Activated CD8-positive, alpha-beta T cell treated with anti-CD3 and anti-CD28 coated beads for 36 hours (primary cell): ENCODE measurements around the gene CEP120. TPM values are rescaled to one million over a fixed set of nuclear protein-coding genes. Genes with fewer than 3 reads are reported as not detected.

Source experiments
- ATAC-seq: fragments of 200-7000 bp; cut with Tn5 transposase; one replicate; pipeline ENCODE4 v1.10.0; 2021; ENCODE audit warnings: mild to moderate bottlenecking, moderate library complexity
- CTCF ChIA-PET: fragments of 350-600 bp; sonication (Branson Sonifier 250); formaldehyde crosslinking; loops from one replicate; lab custom pipeline; 2021; ENCODE audit warnings: antibody characterized with exemption; lab: Charles Lee
- POLR2A ChIA-PET: fragments of 350-600 bp; sonication (Branson Sonifier 250); formaldehyde crosslinking; loops from one replicate; lab custom pipeline; 2021; ENCODE audit warnings: antibody characterized with exemption; lab: Charles Lee
- DNase-seq: peaks from one replicate; pipeline ENCODE4 v3.0.0-alpha.2; 2020
- H3K27ac Mint-ChIP-seq: one replicate; pipeline ENCODE4 v1.8.0; 2021; ENCODE audit warnings: mild to moderate bottlenecking, mixed read lengths
- H3K27me3 Mint-ChIP-seq: one replicate; pipeline ENCODE4 v1.8.0; 2021; ENCODE audit warnings: mixed read lengths
- H3K36me3 Mint-ChIP-seq: one replicate; pipeline ENCODE4 v1.8.0; 2021; ENCODE audit warnings: low read depth, mixed read lengths
- H3K4me1 Mint-ChIP-seq: one replicate; pipeline ENCODE4 v1.8.0; 2021; ENCODE audit warnings: low read depth, mixed read lengths
- H3K4me3 Mint-ChIP-seq: one replicate; pipeline ENCODE4 v1.8.0; 2021; ENCODE audit warnings: mild to moderate bottlenecking, moderate library complexity, mixed read lengths
- H3K9me3 Mint-ChIP-seq: one replicate; pipeline ENCODE4 v1.8.0; 2021; ENCODE audit warnings: mixed read lengths
- CTCF ChIP-seq: fragments of 200-600 bp; IDR thresholded peaks from one replicate; pipeline ENCODE4 v1.8.0; 2022; ENCODE audit warnings: antibody characterized with exemption, mild to moderate bottlenecking
- intact Hi-C: fragments of 100-400 bp; cut with micrococcal nuclease; formaldehyde crosslinking; loops from one replicate; pipeline ENCODE4 v1.10.0; 2022
- total RNA-seq, 2 experiments: library from RNA; stranded (reverse); gene quantifications; one replicate each; pipeline ENCODE4 v1.2.3, GENCODE V29; 2021

The CEP120 gene
- total RNA-seq, 2 experiments from 2014 or later, result 22.6 to 28.3 TPM

GRCh38 chr5:123298335-123299030 is 124.7 kb downstream of the CEP120 start:
- ChIA-PET POLR2A (no interaction called here), CTCF (interaction anchor here (0.6 to 1.2 kb wide), 2 partner anchors 16 to 352 kb away, joined by 3 to 4 read pairs; no protein-coding TSS in a partner anchor)
- Mint-ChIP-seq H3K27ac (no peak overlapping the region), H3K27me3 (peaks cover 4% of the 10 kb centered on the region), H3K4me3 (no peak overlapping the region), H3K4me1 (no peaks in the 10 kb centered on the region), H3K36me3 (no peaks in the 10 kb centered on the region), H3K9me3 (peaks cover 7% of the 10 kb centered on the region)
- peak; percentile 13 for ATAC-seq
- intact Hi-C loops, result no loop called here
- no peak for TF ChIP-seq CTCF
- no peak for DNase-seq

GRCh38 chr5:123297866-123298265 is 125.3 kb downstream of the CEP120 start:
- Mint-ChIP-seq H3K9me3 (peaks cover 7% of the 10 kb centered on the region), H3K27me3 (peaks cover 4% of the 10 kb centered on the region), H3K4me1 (no peaks in the 10 kb centered on the region), H3K36me3 (no peaks in the 10 kb centered on the region), H3K4me3 (no peak overlapping the region), H3K27ac (no peak overlapping the region)
- POLR2A ChIA-PET, result no interaction called here
- ATAC-seq, result no peak
- TF ChIP-seq CTCF, result no peak
- DNase-seq, result no peak
- intact Hi-C loops, result no loop called here
- CTCF ChIA-PET, result interaction anchor here (1.2 kb wide), 1 partner anchor 16 kb away, joined by 3 read pairs; no protein-coding TSS in a partner anchor

GRCh38 chr5:123297198-123297831 is 125.9 kb downstream of the CEP120 start:
- ChIA-PET CTCF (interaction anchor here (1.2 kb wide), 1 partner anchor 15 kb away, joined by 3 read pairs; no protein-coding TSS in a partner anchor), POLR2A (no interaction called here)
- DNase-seq, result no peak

More at GRCh38 chr5:123297198-123297831, 125.9 kb downstream of the CEP120 start:
- no peaks in the 10 kb centered on the region for H3K36me3 Mint-ChIP-seq
- no peak for ATAC-seq
- intact Hi-C loops, result no loop called here
- H3K4me1 Mint-ChIP-seq, result no peaks in the 10 kb centered on the region
- peaks cover 7% of the 10 kb centered on the region for H3K9me3 Mint-ChIP-seq
- H3K27ac Mint-ChIP-seq, result no peak overlapping the region
- H3K4me3 Mint-ChIP-seq, result no peak overlapping the region
- no peak for TF ChIP-seq CTCF
- peaks cover 4% of the 10 kb centered on the region for H3K27me3 Mint-ChIP-seq

Other genes starting within 250 kb of the CEP120 start
- 10 to 100 TPM; 36.1 to 39.2 TPM for gene CSNK1G3, start 88.8 kb upstream of the CEP120 start, total RNA-seq